HG03103 (cell line): Measurements from ENCODE around the gene TTC6.

Experiments
- ATAC-seq: cut with Tn5 transposase; IDR thresholded peaks from one replicate; pipeline ENCODE4 v1.9.1; 2021; ENCODE audit warnings: low read depth; ENCODE audit not compliant: unreplicated experiment

The TTC6 gene

GRCh38 chr14:37623426-37623951 is 28.1 kb downstream of the TTC6 start:
- no peak for ATAC-seq

- ATAC-seq: no peak
These were observed 28.5 kb downstream of the TTC6 start for GRCh38 chr14:37623971-37624370.

- no peak for ATAC-seq
These were observed 30.5 kb downstream of the TTC6 start for GRCh38 chr14:37625597-37626595.

- no peak for ATAC-seq
These were observed 41.9 kb downstream of the TTC6 start for GRCh38 chr14:37637341-37637740.

- no peak for ATAC-seq
These were observed 43.2 kb downstream of the TTC6 start for GRCh38 chr14:37638599-37638998.

- no peak for ATAC-seq
These were observed 45.7 kb downstream of the TTC6 start for GRCh38 chr14:37641117-37641516.

- ATAC-seq: no peak
These were observed 46.7 kb downstream of the TTC6 start for GRCh38 chr14:37642125-37642524.

- no peak for ATAC-seq
These were observed 48.3 kb downstream of the TTC6 start for GRCh38 chr14:37643701-37644100.
